Astrocyte (in vitro differentiated cells and primary cell): ENCODE results near the gene PARVB. TPM values are rescaled to one million over a fixed set of nuclear protein-coding genes. Genes with fewer than 3 reads are reported as not detected.

Source experiments
- DNase-seq: peaks from one replicate; pipeline ENCODE4 v3.0.0-alpha.2; 2010; ENCODE audit warnings: low read depth
- FAIRE-seq: peaks from 2 replicates; lab custom pipeline; 2011; peaks lifted over from hg19 to GRCh38; lab: Jason Lieb, UNC
- H2AFZ ChIP-seq: 2 replicates; pipeline ENCODE4 v1.6.0; 2012; ENCODE audit warnings: low read depth, low read length, inconsistent platforms
- H3K27ac ChIP-seq: 2 replicates; pipeline ENCODE4 v1.5.1; 2011; ENCODE audit warnings: low read depth, low read length, inconsistent platforms
- H3K27me3 ChIP-seq: 2 replicates; pipeline ENCODE4 v1.6.0; 2011; ENCODE audit warnings: low read length, inconsistent platforms; ENCODE audit not compliant: insufficient read depth
- H3K36me3 ChIP-seq: 2 replicates; pipeline ENCODE4 v1.5.1; 2011; ENCODE audit warnings: low read length, inconsistent platforms; ENCODE audit not compliant: insufficient read depth
- H3K4me1 ChIP-seq: 2 replicates; pipeline ENCODE4 v1.5.1; 2011; ENCODE audit warnings: low read length, inconsistent platforms; ENCODE audit not compliant: insufficient read depth
- H3K4me2 ChIP-seq: 2 replicates; pipeline ENCODE4 v1.6.0; 2012; ENCODE audit warnings: low read length, inconsistent platforms
- H3K4me3 ChIP-seq: 2 replicates; pipeline ENCODE4 v1.5.1; 2011; ENCODE audit warnings: low read depth, mild to moderate bottlenecking, low read length, inconsistent platforms; ENCODE audit not compliant: insufficient read depth
- H3K79me2 ChIP-seq: 2 replicates; pipeline ENCODE4 v1.6.0; 2012; ENCODE audit warnings: mild to moderate bottlenecking, low read length, inconsistent platforms; ENCODE audit not compliant: insufficient read depth
- H3K9ac ChIP-seq: 2 replicates; pipeline ENCODE4 v1.6.0; 2012; ENCODE audit warnings: mild to moderate bottlenecking, low read length, inconsistent platforms
- H3K9me3 ChIP-seq: 2 replicates; pipeline ENCODE4 v1.5.1; 2012; ENCODE audit warnings: low read depth, mild to moderate bottlenecking, low read length, inconsistent platforms; ENCODE audit not compliant: insufficient read depth
- H4K20me1 ChIP-seq: 2 replicates; pipeline ENCODE4 v1.6.0; 2012; ENCODE audit warnings: low read length, inconsistent platforms; ENCODE audit not compliant: insufficient read depth
- H3K27ac Mint-ChIP-seq: one replicate; pipeline ENCODE4 v1.8.0; 2021; ENCODE audit warnings: mild to moderate bottlenecking, mixed read lengths; ENCODE audit not compliant: unreplicated experiment
- H3K27me3 Mint-ChIP-seq: one replicate; pipeline ENCODE4 v1.8.0; 2021; ENCODE audit warnings: low read depth, mixed read lengths; ENCODE audit not compliant: unreplicated experiment
- H3K36me3 Mint-ChIP-seq: one replicate; pipeline ENCODE4 v1.8.0; 2021; ENCODE audit warnings: low read depth, mixed read lengths; ENCODE audit not compliant: unreplicated experiment
- H3K4me1 Mint-ChIP-seq: one replicate; pipeline ENCODE4 v1.8.0; 2021; ENCODE audit warnings: low read depth, mixed read lengths; ENCODE audit not compliant: unreplicated experiment
- H3K4me3 Mint-ChIP-seq: one replicate; pipeline ENCODE4 v1.8.0; 2021; ENCODE audit warnings: mild to moderate bottlenecking, moderate library complexity, mixed read lengths; ENCODE audit not compliant: unreplicated experiment
- H3K9me3 Mint-ChIP-seq: one replicate; pipeline ENCODE4 v1.8.0; 2021; ENCODE audit warnings: mild to moderate bottlenecking, mixed read lengths; ENCODE audit not compliant: unreplicated experiment
- CTCF ChIP-seq: IDR thresholded peaks from 2 replicates; pipeline ENCODE4 v1.5.1; 2011; ENCODE audit warnings: low read depth, mild to moderate bottlenecking, inconsistent platforms, low read length, moderate library complexity; ENCODE audit not compliant: insufficient read depth
- EZH2 ChIP-seq: IDR thresholded peaks from 2 replicates; pipeline ENCODE4 v1.6.1; 2012; ENCODE audit warnings: mild to moderate bottlenecking, low read length, inconsistent platforms; ENCODE audit not compliant: insufficient read depth
- total RNA-seq: library from RNA; stranded (reverse); gene quantifications from 2 replicates; pipeline ENCODE4 v1.2.1, GENCODE V29; 2021

The PARVB gene
- total RNA-seq, 1 donor from 2014 or later: 22.0 TPM

GRCh38 chr22:44005524-44005923 is 18.6 kb upstream of the PARVB start:
- Histone ChIP-seq H3K27ac (no peak overlapping the region), H3K9me3 (no peaks in the 10 kb centered on the region), H4K20me1 (no peaks in the 10 kb centered on the region), H2AFZ (no peak overlapping the region), H3K79me2 (no peaks in the 10 kb centered on the region), H3K9ac (no peak overlapping the region), H3K27me3 (no peaks in the 10 kb centered on the region), H3K4me3 (no peak overlapping the region), H3K36me3 (no peaks in the 10 kb centered on the region), H3K4me2 (no peak overlapping the region), H3K4me1 (no peaks in the 10 kb centered on the region)
- TF ChIP-seq EZH2 (no peak), CTCF (no peak)
- no peak for FAIRE-seq
- DNase-seq: no peak
- Mint-ChIP-seq H3K4me3 (no peak overlapping the region), H3K4me1 (peaks cover 1% of the 10 kb centered on the region), H3K36me3 (peaks cover 10% of the 10 kb centered on the region), H3K27ac (no peak overlapping the region), H3K9me3 (peaks cover 5% of the 10 kb centered on the region), H3K27me3 (no peaks in the 10 kb centered on the region)

- TF ChIP-seq CTCF: no peak
- no peak for TF ChIP-seq EZH2
- no peaks in the 10 kb centered on the region for H3K9me3 Mint-ChIP-seq
- no peaks in the 10 kb centered on the region for H3K36me3 Mint-ChIP-seq
- DNase-seq (no peak), FAIRE-seq (no peak)
- Histone ChIP-seq H3K4me2 (no peak overlapping the region), H4K20me1 (no peaks in the 10 kb centered on the region), H3K4me3 (no peak overlapping the region), H3K36me3 (no peaks in the 10 kb centered on the region), H3K79me2 (no peaks in the 10 kb centered on the region), H3K27ac (no peak overlapping the region), H3K9ac (no peak overlapping the region), H3K9me3 (no peaks in the 10 kb centered on the region), H3K4me1 (no peaks in the 10 kb centered on the region), H3K27me3 (no peaks in the 10 kb centered on the region), H2AFZ (no peak overlapping the region)
- H3K4me1 Mint-ChIP-seq: no peaks in the 10 kb centered on the region
- no peak overlapping the region for H3K4me3 Mint-ChIP-seq
- H3K27ac Mint-ChIP-seq: no peak overlapping the region
- H3K27me3 Mint-ChIP-seq: no peaks in the 10 kb centered on the region
Measured at GRCh38 chr22:44012162-44012561, 11.9 kb upstream of the PARVB start.

- FAIRE-seq: no peak
- H3K36me3 Mint-ChIP-seq: no peaks in the 10 kb centered on the region
Measured at GRCh38 chr22:44012591-44012990, 11.5 kb upstream of the PARVB start.

More at GRCh38 chr22:44012591-44012990, 11.5 kb upstream of the PARVB start:
- Mint-ChIP-seq H3K4me3 (no peak overlapping the region), H3K4me1 (no peaks in the 10 kb centered on the region), H3K9me3 (no peaks in the 10 kb centered on the region), H3K27me3 (no peaks in the 10 kb centered on the region), H3K27ac (no peak overlapping the region)
- no peak overlapping the region for H3K27ac ChIP-seq
- H4K20me1 ChIP-seq: no peaks in the 10 kb centered on the region
- H3K4me2 ChIP-seq: no peak overlapping the region
- DNase-seq: no peak
- H3K9ac ChIP-seq: no peak overlapping the region
- no peaks in the 10 kb centered on the region for H3K79me2 ChIP-seq
- no peaks in the 10 kb centered on the region for H3K36me3 ChIP-seq
- H3K9me3 ChIP-seq: no peaks in the 10 kb centered on the region
- H3K27me3 ChIP-seq: no peaks in the 10 kb centered on the region
- H3K4me1 ChIP-seq: no peaks in the 10 kb centered on the region
- H3K4me3 ChIP-seq: no peak overlapping the region
- H2AFZ ChIP-seq: no peak overlapping the region
- TF ChIP-seq EZH2: no peak
- no peak for TF ChIP-seq CTCF
